H1 (cell line): ENCODE data around the gene STK32C. TPM values are rescaled to one million over a fixed set of nuclear protein-coding genes. Genes with fewer than 3 reads are reported as not detected.
A peak's percentile ranks its signal among the peaks of the same experiment; 100 is the strongest.

Source experiments
- CTCF ChIA-PET: fragments of 300-600 bp; sonication (Branson Sonifier 250); formaldehyde crosslinking; loops from one replicate; lab custom pipeline; 2021; ENCODE audit not compliant: partially characterized antibody; lab: Charles Lee
- POLR2A ChIA-PET: fragments of 300-600 bp; sonication (Branson Sonifier 250); formaldehyde crosslinking; loops from one replicate; lab custom pipeline; 2021; ENCODE audit warnings: inconsistent platforms; ENCODE audit not compliant: partially characterized antibody; lab: Charles Lee
- DNase-seq, 2 experiments: peaks; one replicate each; pipeline versions ENCODE4 v3.0.0 to v3.0.0-alpha.2; 2010 to 2022; ENCODE audit warnings: low spot score in 2 of 2, low read depth in 1 of 2, mixed read lengths in 1 of 2
- FAIRE-seq: peaks from 2 replicates; lab custom pipeline; 2011; peaks lifted over from hg19 to GRCh38; lab: Jason Lieb, UNC
- H2AFZ ChIP-seq: 2 replicates; pipeline ENCODE4 v1.8.1; 2012; ENCODE audit warnings: low read length, inconsistent platforms
- H2AK5ac ChIP-seq: 2 replicates; pipeline ENCODE4 v1.6.1; 2013; ENCODE audit warnings: low read depth, low read length
- H2BK120ac ChIP-seq: replicated peaks from 2 replicates; pipeline ENCODE3; 2013; ENCODE audit warnings: low read depth, low read length, inconsistent platforms
- H2BK12ac ChIP-seq: 2 replicates; pipeline ENCODE4 v1.6.1; 2013; ENCODE audit warnings: low read depth, low read length
- H2BK15ac ChIP-seq: 2 replicates; pipeline ENCODE4 v1.6.1; 2013; ENCODE audit warnings: low read length
- H2BK20ac ChIP-seq: 2 replicates; pipeline ENCODE4 v1.6.1; 2013; ENCODE audit warnings: low read length
- H2BK5ac ChIP-seq: 2 replicates; pipeline ENCODE4 v1.6.1; 2013; ENCODE audit warnings: low read depth, low read length
- H3K14ac ChIP-seq: 2 replicates; pipeline ENCODE4 v1.6.1; 2013; ENCODE audit warnings: inconsistent platforms; ENCODE audit not compliant: insufficient read length
- H3K18ac ChIP-seq: 2 replicates; pipeline ENCODE4 v1.6.1; 2013; ENCODE audit warnings: low read length; ENCODE audit errors: extremely low read depth
- H3K23ac ChIP-seq: 2 replicates; pipeline ENCODE4 v1.6.1; 2013; ENCODE audit warnings: inconsistent platforms; ENCODE audit not compliant: insufficient read length
- H3K23me2 ChIP-seq: 2 replicates; pipeline ENCODE4 v1.6.1; 2013; ENCODE audit warnings: low read depth, low read length
- H3K27ac ChIP-seq: 2 replicates; pipeline ENCODE4 v1.6.1; 2011; ENCODE audit warnings: low read depth, low read length, inconsistent platforms
- H3K27me3 ChIP-seq, 4 experiments: replicated peaks in 1 of 4; 1 replicate in 1 of 4; 2 replicates in 3 of 4; pipeline versions ENCODE4 v1.6.1 to v1.8.1; 2011 to 2013; ENCODE audit warnings: low read length in 3 of 4, mild to moderate bottlenecking in 3 of 4, inconsistent platforms in 2 of 4, mixed read lengths in 2 of 4, moderate library complexity in 1 of 4; ENCODE audit not compliant: control insufficient read depth in 3 of 4, insufficient read depth in 3 of 4; ENCODE audit errors: extremely low read depth in 1 of 4
- H3K36me3 ChIP-seq, 4 experiments: 2 replicates each; pipeline versions ENCODE4 v1.6.1 to v1.8.1; 2011 to 2013; ENCODE audit warnings: mild to moderate bottlenecking in 4 of 4, low read length in 3 of 4, moderate library complexity in 2 of 4, control low read depth in 1 of 4, inconsistent platforms in 1 of 4; ENCODE audit not compliant: insufficient read depth in 4 of 4, control insufficient read depth in 2 of 4
- H3K4ac ChIP-seq: replicated peaks from 2 replicates; pipeline ENCODE3; 2013; ENCODE audit warnings: low read length, low read depth, mixed read lengths, inconsistent platforms; ENCODE audit not compliant: insufficient read length
- H3K4me1 ChIP-seq, 4 experiments: replicated peaks in 1 of 4; 1 replicate in 1 of 4; 2 replicates in 3 of 4; pipeline versions ENCODE4 v1.6.1 to v1.8.1; 2011 to 2013; ENCODE audit warnings: low read length in 3 of 4, inconsistent platforms in 2 of 4, mixed read lengths in 1 of 4; ENCODE audit not compliant: insufficient read depth in 4 of 4, control insufficient read depth in 3 of 4
- H3K4me2 ChIP-seq, 2 experiments: 2 replicates each; pipeline versions ENCODE4 v1.6.1 to v1.8.1; 2011 to 2013; ENCODE audit warnings: low read depth in 2 of 2, low read length in 2 of 2, control low read depth in 1 of 2, inconsistent platforms in 1 of 2, mild to moderate bottlenecking in 1 of 2; ENCODE audit not compliant: insufficient read depth in 1 of 2
- H3K4me3 ChIP-seq, 4 experiments: fragments of 200-600, 300-600 bp in 1 of 4; sonication (generic), shearing (Covaris generic), sonication (Bioruptor Twin) in 1 of 4; 2 replicates each; pipeline versions ENCODE4 v1.5.1 to v1.8.1; 2011 to 2016; ENCODE audit warnings: low read length in 4 of 4, low read depth in 3 of 4, control low read depth in 2 of 4, inconsistent platforms in 2 of 4, mild to moderate bottlenecking in 2 of 4, mixed read lengths in 1 of 4, moderate library complexity in 1 of 4; ENCODE audit not compliant: insufficient read depth in 2 of 4; ENCODE audit errors: extremely low read depth in 1 of 4
- H3K56ac ChIP-seq: replicated peaks from 2 replicates; pipeline ENCODE3; 2013; ENCODE audit warnings: low read depth, mild to moderate bottlenecking, mixed read lengths, low read length, inconsistent platforms; ENCODE audit not compliant: insufficient read length
- H3K79me1 ChIP-seq: 2 replicates; pipeline ENCODE4 v1.6.1; 2013; ENCODE audit warnings: low read depth, low read length, control low read depth
- H3K79me2 ChIP-seq, 2 experiments: 2 replicates each; pipeline versions ENCODE4 v1.6.1 to v1.8.1; 2012 to 2013; ENCODE audit warnings: low read length in 2 of 2, mild to moderate bottlenecking in 2 of 2, inconsistent platforms in 1 of 2; ENCODE audit not compliant: insufficient read depth in 2 of 2, control insufficient read depth in 1 of 2
- H3K9ac ChIP-seq, 4 experiments: replicated peaks in 1 of 4; 1 replicate in 1 of 4; 2 replicates in 3 of 4; pipeline versions ENCODE4 v1.6.1 to v1.8.1; 2011 to 2013; ENCODE audit warnings: low read depth in 3 of 4, low read length in 3 of 4, control low read depth in 2 of 4, mild to moderate bottlenecking in 2 of 4, moderate library complexity in 2 of 4, inconsistent platforms in 1 of 4; ENCODE audit errors: extremely low read depth in 1 of 4
- H3K9me3 ChIP-seq, 2 experiments: 2 replicates each; pipeline versions ENCODE4 v1.6.1 to v1.8.1; 2012 to 2013; ENCODE audit warnings: mild to moderate bottlenecking in 2 of 2, moderate library complexity in 2 of 2, control low read depth in 1 of 2, inconsistent platforms in 1 of 2, low read depth in 1 of 2, low read length in 1 of 2, mixed read lengths in 1 of 2; ENCODE audit not compliant: insufficient read depth in 2 of 2
- H4K20me1 ChIP-seq, 2 experiments: replicated peaks in 1 of 2; 2 replicates each; pipeline versions ENCODE3 to v1.8.1; 2011 to 2013; ENCODE audit warnings: inconsistent platforms in 2 of 2, low read length in 2 of 2, mild to moderate bottlenecking in 1 of 2; ENCODE audit not compliant: insufficient read depth in 2 of 2, control insufficient read depth in 1 of 2
- H4K5ac ChIP-seq: 2 replicates; pipeline ENCODE4 v1.6.1; 2013; ENCODE audit warnings: low read length, low read depth, mixed read lengths, inconsistent platforms; ENCODE audit not compliant: insufficient read length
- H4K8ac ChIP-seq: 2 replicates; pipeline ENCODE4 v1.8.0; 2013; ENCODE audit warnings: mild to moderate bottlenecking, moderate library complexity, low read length, inconsistent platforms; ENCODE audit not compliant: insufficient read depth; ENCODE audit errors: extremely low read depth
- H4K91ac ChIP-seq: replicated peaks from 2 replicates; pipeline ENCODE3; 2013; ENCODE audit warnings: low read length, mixed read lengths, inconsistent platforms; ENCODE audit not compliant: insufficient read length
- CREB1 ChIP-seq: IDR thresholded peaks from 2 replicates; pipeline ENCODE4 v1.6.1; 2012; ENCODE audit warnings: inconsistent platforms
- EZH2 ChIP-seq: fragments of 200-600 bp; sonication (generic); IDR thresholded peaks from 2 replicates; pipeline ENCODE4 v1.7.1; 2012; ENCODE audit warnings: low read depth, mild to moderate bottlenecking, moderate library complexity, low read length, inconsistent platforms; ENCODE audit not compliant: severe bottlenecking
- WGBS, 2 experiments: shearing (Covaris generic) in 1 of 2; methylation state at CpG; one replicate each; pipeline versions ENCODE4 v1.1.6 to v1.1.7; 2013 to 2015; ENCODE audit warnings: low lambda C conversion rate in 2 of 2, mixed read lengths in 2 of 2, inconsistent platforms in 1 of 2, low coverage in 1 of 2, missing lambda C conversion rate in 1 of 2; ENCODE audit not compliant: insufficient replicate concordance in 2 of 2, insufficient coverage in 1 of 2, insufficient read length in 1 of 2; ENCODE audit errors: extremely low coverage in 1 of 2, missing lambda C conversion rate in 1 of 2; 5-methylcytosine and 5-hydroxymethylcytosine counted together
- polyA plus RNA-seq, 7 experiments: library from polyadenylated mRNA; depleted of rRNA in 3 of 7; stranded (reverse) in 5 of 7; unstranded in 2 of 7; fragments of >200 nt in 5 of 7; fragments of 200-250 nt in 2 of 7; gene quantifications; 1 replicate in 5 of 7; 2 replicates in 1 of 7; 4 replicates in 1 of 7; pipeline versions ENCODE4 v1.2.1 to v1.2.3, GENCODE V29; 2011 to 2013; ENCODE audit warnings: missing spikeins in 2 of 7, mixed read lengths in 2 of 7
- total RNA-seq: library from RNA; stranded (reverse); fragmentation: NEBNext Ultra II Directional; extraction: Animal tissue kit (Norgen Biotek cat#: 25700); gene quantifications from 2 replicates; pipeline ENCODE4 v1.2.1, GENCODE V29; 2021

Gene STK32C
- total and polyA plus RNA-seq, 2 of the 8 experiments (the other 6 are each of a cell fraction or from before 2014, with no cell fraction given), result 10.6 to 15.6 TPM

DNA sequence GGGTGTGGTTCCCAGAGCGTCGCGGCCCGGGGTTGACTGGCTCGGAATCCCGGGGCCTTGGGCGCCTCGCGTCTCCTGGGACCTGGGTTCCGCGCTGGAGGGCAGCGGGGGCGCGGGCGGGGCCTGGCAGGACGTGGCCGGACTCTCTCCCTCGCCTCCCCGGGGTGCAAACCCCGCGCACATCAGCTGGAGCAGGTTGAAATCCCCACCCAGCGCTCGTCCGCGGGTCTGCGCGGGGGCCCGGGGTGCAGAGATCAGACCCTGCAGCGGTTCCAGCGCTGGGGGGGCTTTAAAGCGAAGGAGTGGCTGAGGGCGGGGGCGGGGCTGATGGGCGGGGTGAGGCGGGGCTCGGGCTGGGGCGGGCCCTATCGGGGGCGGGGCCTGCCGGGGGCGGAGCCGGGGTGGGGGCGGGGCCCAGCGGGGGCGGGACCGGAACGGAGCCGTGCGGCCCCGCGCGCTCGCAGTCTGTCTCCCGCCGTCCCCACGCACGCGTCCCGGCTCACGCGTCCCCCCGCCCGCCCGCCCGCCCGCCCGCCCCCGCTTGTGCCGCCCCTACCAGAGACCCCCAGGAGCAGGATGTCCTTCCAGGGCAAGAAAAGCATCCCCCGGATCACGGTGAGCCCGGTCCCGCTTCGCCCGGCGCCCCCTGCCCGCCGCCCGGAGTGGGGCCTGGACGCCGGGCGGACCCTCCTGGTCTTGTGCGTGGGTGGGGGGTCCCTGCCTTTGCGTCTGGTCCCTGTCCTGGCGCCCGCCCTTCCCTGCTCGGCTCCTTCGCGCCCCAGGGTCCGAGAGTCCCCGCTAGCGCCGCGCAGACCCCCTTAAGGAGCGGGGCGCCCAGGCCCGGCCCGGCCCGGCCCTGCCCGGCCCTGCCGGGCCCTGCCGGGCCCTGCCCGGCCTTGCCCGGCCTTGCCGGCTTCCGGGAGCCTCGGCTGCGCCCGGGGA, 121.0 kb downstream of the STK32C start, which contains the start of gene DPYSL4:
Gene DPYSL4, plus strand, starts transcription at position 461 of the 942 bp plus-strand sequence. Its CDS starts 116 bp downstream, at position 577.
- Histone ChIP-seq H3K79me2 (no peaks in the 10 kb centered on the region), H4K8ac (peak within 1 kb of the TSS; percentile 75), H2BK12ac (no peak within 1 kb of the TSS), H4K5ac (no peak within 1 kb of the TSS), H2BK20ac (no peak within 1 kb of the TSS), H4K91ac (no peak within 1 kb of the TSS), H2BK120ac (no peak within 1 kb of the TSS), H3K27me3 (peaks cover 19 to 52% (median 40%) of the 10 kb centered on the region in 4 experiments)
- 1% methylated on average over 24 of the region's 109 CpGs; no CpG with 5 or more reads in 1 of the 2 experiments for WGBS, 2 experiments
- DNase-seq, result peak in 1 of 2 experiments; percentile 76
- TF ChIP-seq CREB1, result no peak
- peak; percentile 27 for TF ChIP-seq EZH2
- TF ChIP-seq, all 59 proteins: peak for 1
- Histone ChIP-seq H2BK5ac (no peak within 1 kb of the TSS), H2AFZ (no peak within 1 kb of the TSS), H3K4me3 (peak within 1 kb of the TSS; percentile 46 to 73 (median 58)), H3K23ac (no peak within 1 kb of the TSS), H4K20me1 (peaks cover 2 to 15% of the 10 kb centered on the region in 2 experiments), H3K18ac (peak within 1 kb of the TSS; percentile 4), H3K56ac (no peak within 1 kb of the TSS), H3K14ac (no peak within 1 kb of the TSS), H2BK15ac (no peak within 1 kb of the TSS), H3K4me2 (peak within 1 kb of the TSS; percentile 83 to 95), H3K9me3 (no peaks in the 10 kb centered on the region), H3K27ac (no peak within 1 kb of the TSS), H3K4ac (no peak within 1 kb of the TSS), H3K9ac (peak within 1 kb of the TSS in 2 of 4 experiments; percentile 30 to 58; a peak in 3 of 7 replicates), H3K36me3 (no peaks in the 10 kb centered on the region), H3K79me1 (peaks cover 5% of the 10 kb centered on the region; the same call in 1 of the 2 replicates), H2AK5ac (no peak within 1 kb of the TSS), H3K23me2 (peaks cover 15% of the 10 kb centered on the region; the same call in 1 of the 2 replicates), H3K4me1 (peaks cover 0 to 18% (median 8%) of the 10 kb centered on the region in 4 experiments; a peak in 4 of 7 replicates)
- CTCF ChIA-PET, result interaction anchor here (1.0 to 1.6 kb wide), 2 partner anchors 164 to 174 kb away, joined by 3 to 5 read pairs; no protein-coding TSS in a partner anchor
- FAIRE-seq, result no peak
- POLR2A ChIA-PET, result no interaction called here
